ENCODE data around the gene GPR137B.
"Not testable (repeated sequence)": the region's sequence is repeated elsewhere in the genome, so short reads cannot be mapped to it uniquely, and the experiment has no call there.

GPR137B gene

DNA sequence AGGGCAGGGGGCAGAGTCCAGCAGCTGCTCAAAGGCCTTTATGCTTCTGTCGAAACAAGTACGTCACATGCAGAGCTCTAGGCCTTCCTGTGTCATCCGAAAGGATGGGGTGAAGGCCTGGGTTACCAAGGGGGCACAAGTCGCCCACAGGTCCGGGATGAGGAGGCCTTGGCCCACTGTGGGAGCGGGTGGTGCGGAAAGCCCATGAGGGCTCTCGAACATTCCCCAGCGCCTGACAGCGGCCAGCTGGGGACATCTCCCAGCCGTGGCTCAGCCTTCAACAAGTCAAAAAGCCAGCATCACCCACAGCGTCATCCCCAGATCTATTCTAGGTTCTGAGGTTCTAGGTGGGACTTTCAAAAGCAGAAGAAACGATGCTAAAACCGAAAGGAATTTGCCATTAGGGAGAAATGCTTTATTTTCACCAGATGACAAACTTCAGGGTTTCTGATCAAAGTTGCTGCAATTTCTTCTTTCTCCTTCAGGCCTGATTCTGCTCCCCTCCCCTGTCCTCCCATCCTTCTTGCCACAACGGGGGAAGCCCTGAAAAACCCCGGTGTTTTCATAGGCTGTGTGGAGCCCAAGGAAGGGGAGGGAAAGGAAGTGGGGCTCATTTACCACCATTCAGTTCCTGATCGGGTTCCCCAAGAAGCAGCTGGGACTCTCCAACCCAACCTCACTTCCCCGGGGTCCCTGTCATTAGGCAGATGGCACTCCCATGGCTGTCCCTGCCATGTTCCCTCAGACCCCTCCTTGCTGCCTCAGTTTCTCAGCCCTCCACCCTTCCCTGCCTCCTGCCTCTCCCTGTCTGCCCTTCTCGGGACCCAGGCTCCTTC is 17.6 kb downstream of the GPR137B start:
- DNase-seq: no peak

DNA sequence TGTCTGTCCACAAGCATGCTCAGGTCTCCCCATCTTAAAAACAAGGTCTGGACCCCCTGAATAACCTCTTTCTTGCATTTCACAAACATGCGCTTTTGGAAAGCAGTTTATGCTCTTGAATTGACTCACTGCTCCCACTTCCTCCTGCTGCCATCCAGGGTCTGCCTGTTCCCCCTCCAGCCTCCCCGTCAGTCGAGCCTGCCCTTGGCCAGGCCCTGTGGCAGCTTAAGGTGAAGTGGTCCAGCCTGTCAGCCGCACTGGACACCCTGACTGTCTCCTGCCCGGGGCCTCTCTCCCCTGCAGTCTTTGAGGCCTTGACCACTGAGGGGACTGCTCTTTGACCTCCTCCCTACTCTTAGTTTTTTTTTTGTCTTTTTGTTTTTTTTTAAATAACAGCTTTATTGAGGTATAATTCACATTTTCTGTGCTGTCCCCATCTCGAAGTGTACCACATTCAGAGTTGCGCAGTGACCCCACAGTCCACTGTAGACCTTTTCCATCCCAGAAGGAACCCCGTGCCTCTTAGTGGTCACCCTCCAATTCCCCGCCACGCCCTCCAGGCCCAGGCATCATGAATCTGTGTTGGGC is 18.3 kb downstream of the GPR137B start:
- no peak for DNase-seq

DNA sequence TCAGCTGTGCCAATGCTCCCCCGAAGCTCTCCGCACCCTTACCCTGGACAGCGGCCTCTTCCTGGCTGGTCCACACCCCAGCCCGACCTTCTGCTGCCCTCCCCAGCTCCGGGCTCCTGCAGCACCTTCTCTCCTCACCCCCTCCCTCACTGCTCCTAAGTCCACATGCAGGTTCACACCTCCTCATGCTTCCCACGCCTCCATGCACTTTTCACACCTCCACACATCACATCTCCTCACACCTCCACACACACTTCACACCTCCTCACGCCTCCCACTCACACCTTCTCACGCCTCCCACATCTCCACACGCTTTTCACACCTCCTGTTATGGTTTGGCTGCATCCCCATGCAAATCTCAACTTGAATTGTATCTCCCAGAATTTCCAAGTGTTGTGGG is 18.9 kb downstream of the GPR137B start:
- no peak for DNase-seq

DNA sequence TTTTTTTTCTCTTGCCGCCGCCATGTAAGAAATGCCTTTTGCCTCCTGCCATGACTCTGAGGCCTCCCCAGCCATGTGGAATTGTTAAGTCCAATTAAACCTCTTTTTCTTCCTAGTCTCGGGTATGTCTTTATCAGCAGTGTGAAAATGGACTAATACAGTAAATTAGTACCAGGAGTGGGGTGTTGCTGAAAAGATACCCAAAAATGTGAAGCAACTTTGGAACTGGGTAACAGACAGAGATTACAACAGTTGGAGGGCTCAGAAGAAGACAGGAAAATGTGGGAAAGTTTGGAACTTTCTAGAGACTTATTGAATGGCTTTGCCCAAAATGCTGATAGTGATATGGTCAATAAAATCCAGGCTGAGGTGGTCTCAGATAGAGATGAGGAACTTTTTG is 19.4 kb downstream of the GPR137B start:
- not testable (repeated sequence) for DNase-seq

DNA sequence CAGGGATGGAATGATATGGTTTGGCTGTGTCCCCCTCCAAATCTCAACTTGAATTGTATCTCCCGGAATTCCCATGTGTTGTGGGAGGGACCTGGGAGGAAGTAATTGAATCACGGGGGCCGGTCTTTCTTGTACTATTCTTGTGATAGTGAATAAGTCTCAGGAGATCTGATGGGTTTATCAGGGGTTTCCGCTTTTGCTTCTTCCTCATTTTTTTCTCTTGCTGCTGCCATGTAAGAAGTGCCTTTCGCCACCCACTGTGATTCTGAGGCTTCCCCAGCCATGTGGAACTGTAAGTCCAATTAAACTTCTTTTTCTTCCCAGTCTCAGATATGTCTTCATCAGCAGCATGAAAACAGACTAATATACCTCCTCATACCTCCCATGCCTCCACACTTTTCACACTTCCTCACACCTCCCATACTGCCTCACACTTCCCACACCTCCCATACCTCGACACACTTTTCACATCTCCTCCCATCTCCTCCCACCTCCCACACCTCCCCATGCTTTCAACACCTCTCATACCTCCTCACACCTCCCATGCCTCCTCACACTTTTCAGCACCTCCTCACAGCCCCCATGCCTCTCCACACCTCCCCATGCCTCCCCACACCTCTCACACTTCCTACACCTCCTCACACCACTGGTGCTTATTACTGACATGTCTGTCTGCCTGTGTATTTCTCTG is 21.3 kb downstream of the GPR137B start:
- DNase-seq: no peak

DNA sequence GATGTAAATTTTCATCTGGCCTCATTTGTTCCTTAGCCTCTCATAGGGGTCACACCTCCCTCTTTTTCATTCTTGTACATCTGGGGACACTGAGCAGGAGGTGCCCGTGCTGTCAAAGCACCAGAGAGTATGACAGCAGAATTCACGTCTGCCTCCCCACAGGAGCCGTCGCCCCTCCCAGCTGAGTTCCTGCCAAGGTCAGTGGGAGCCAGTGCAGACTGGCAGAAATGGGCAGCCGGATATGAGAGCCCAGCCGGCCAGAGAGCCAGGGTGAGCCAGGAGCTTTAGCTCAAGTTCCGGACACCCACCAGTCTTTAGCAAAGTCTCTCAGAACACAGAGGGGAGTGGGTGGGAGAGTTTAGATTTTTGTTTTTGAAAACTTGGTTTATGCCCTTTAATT is 21.9 kb downstream of the GPR137B start:
- DNase-seq: no peak

DNA sequence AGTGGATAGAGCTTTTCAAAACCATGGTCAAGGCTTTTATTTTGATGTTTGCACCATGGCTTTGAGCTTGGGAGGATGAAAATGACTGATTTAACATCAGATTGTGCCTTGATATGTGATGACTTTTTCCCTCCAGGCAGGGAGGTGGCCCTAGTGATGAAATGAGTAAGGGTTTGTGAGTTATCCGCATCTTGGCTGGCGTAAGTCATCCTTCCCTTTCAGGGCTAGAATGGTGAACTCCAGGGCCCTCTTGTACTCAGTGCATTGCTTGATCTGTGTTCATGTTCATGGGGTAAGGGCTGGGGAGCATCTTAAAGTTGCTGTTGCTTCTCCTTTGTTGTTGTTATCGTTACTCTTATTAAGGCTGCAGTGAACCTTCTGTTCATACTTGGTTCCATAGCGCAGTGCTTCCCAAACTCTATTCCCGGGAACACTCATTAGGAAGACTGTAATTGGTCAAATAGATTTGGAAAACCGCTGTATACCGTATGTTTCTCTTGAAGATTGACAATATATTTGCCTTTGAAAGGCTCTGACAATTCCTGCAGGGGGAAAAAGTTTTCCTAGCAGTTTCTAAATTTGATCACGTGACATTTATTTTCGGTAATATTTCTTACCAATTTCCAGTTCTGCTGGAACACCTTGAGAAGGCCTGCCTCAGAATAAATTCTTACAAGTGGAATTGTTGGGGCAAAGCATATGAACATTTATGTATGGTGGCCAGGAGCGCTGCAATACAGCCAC is 23.1 kb downstream of the GPR137B start:
- no peak for DNase-seq

DNA sequence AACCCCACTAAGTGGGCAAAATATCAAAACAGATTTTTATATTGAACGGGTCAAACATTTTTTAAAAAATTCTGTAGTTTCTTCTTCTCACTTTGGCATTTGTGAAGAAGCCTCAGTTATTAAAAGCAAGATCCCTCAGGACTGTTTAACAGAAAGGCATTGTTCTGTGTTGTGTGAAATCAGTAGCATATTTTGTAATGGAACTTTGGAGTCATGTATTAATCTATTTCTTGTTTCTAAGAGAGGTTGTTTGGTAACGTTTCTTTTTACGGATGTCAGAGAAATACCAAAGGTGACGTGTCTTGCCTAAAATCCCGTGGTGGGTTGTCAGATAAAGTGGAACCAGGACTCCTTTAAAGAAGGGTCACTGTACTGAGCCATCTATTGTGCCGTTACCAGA is 23.7 kb downstream of the GPR137B start:
- DNase-seq: no peak

DNA sequence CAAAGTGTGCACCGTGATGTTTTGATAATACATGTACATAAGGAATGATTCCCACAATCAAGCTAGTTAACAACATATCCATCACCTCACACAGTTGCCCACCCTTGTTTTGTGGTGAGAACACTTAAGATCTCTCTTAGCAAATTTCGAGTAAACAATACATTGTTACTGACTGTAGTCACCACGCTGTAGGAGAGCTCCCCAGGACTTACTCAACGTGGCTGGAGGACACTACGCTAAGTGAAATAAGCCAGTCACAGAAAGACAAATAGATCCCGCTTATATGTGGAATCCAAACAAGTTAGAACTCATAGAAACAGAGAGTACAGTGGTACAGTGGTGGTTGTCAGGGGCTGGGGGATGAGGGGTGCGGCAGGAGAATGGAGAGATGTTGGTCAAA is 24.8 kb downstream of the GPR137B start:
- no peak for DNase-seq

DNA sequence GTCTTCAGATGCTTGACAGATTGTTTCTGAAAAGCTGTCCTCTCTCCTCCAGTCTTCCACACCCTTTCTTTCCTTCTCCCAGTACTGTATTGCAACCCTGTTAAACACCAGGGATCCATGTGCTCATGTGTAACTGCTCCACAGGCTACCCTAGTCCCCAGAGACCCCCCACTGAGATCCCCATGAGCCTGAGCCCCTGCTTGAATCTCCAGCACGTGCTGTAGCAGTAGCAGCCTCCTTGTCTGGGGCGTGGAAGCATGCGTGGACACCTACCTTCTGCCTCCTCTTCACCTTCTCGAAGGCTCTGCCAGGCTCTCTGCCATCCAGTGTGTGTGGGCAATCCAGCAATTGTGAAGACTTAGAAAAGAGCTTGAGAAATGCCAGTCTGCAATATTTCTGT is 25.2 kb downstream of the GPR137B start:
- DNase-seq: no peak

DNA sequence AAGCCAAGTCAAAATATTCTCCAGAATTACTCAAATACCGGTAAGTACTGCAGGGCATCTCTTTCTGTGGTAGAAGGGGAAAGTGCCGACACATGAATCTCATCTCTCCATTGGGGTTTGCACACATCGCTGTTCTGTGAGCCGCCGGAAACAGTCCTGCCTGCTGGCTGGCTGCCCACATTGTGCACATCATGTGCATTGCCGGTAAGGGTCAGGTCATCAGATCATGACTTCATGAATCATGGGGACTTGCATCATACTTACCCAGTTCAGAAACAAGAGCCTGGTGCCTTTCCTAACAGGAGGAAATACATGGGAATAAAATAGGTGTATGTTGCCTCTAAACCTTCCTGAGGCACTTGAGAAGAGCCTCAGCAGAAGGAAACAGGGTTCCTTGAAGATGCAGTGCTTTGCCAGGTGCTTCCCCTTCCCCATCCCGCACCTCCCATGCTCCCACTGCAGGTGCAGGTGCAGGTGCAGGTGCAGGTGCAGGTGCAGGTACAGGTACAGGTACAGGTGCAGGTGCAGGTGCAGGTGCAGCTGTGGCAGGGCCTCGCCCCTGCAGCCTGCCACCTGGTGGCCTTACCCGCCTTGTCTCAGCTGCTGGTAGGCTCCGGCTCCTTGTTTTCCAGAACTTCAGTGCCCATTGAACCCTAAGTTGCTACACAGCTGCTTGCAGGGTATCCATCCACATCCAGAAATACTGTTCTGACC is 26.5 kb downstream of the GPR137B start:
- no peak for DNase-seq

DNA sequence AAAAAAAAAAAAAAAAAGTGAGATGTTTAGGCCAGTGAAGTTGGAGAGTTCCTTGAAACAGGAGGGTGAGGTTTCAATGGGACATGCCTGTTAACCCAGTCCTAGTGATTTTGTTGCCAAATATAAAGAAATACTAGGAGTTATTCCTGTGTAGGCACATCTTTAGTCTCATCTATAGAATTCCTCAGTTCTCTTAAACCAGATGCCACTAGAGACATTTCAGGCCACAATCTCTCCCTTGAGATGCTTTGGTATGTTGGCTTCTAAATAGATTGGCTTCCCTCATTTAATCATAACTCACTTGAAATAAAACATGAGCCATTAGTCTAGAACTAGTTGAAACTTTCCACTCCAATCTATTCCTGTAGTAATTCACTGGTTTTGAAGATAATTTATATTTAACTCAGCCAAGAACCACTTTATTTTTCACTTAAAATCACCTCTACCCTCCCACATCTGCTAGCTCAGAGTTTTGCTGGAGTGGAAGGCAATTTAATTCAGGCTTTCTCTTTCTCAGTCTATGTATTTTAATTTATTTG is 29.8 kb downstream of the GPR137B start:
- DNase-seq: no peak

DNA sequence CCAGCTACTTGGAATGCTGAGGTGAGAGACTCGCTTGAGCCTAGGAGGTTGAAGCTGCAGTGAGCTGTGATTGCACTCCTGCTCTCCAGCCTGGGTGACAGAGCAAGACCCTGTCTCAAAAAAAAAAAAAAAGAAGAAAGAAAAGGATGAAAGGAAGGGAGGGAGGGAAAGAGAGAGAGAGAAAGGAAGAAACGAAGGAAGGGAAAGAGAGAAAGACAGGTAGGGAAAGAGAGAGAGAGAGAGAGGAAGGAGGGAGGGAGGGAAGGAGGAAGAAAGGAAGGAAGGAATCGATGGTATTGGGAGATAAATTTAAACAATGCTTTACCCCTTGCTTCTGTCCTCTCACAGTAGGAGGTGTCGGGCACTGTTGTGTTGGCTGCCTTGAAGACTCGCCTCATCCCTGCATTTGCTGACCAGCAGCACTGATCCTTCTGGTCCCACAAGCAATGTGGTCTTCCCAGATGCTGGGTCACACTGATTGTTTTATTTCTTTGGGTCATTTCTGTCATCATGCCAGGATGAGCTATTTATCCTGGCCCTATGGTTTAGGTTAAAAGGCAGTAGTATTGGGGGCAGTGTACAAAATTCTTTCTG is 30.9 kb downstream of the GPR137B start:
- DNase-seq: no peak

DNA sequence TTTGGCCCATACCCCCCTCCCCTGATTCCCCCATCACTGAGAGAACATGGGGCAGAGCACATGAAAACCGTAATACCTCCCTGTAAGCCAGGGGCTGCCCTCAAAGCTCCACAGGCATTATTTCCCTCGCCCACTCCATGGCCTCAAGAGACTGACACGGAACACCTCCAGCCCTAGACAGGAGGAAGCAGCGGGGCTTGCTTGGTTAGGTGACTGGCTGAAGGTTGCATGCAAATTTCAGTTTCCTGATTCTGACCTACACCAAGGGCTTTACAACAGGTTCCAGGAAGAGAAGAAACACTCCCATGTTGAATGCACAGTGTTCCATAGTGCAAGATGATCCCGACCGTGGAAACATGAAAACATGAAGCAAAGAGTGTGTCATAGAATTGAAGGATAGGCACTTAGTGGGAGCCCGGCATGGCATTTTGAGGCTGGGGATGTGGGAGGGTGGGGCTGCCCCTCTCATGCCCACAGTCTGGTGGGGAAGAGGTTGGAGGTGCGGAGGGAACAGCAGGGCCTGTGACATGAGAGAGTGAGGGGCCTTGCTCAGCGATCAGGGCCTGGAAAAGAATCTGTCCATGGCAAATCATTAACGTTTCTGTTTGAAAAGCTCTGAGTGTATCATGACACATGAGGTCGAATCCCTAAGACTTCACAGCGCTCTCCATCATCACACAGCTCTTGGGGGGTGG is 33.5 kb downstream of the GPR137B start:
- no peak for DNase-seq

DNA sequence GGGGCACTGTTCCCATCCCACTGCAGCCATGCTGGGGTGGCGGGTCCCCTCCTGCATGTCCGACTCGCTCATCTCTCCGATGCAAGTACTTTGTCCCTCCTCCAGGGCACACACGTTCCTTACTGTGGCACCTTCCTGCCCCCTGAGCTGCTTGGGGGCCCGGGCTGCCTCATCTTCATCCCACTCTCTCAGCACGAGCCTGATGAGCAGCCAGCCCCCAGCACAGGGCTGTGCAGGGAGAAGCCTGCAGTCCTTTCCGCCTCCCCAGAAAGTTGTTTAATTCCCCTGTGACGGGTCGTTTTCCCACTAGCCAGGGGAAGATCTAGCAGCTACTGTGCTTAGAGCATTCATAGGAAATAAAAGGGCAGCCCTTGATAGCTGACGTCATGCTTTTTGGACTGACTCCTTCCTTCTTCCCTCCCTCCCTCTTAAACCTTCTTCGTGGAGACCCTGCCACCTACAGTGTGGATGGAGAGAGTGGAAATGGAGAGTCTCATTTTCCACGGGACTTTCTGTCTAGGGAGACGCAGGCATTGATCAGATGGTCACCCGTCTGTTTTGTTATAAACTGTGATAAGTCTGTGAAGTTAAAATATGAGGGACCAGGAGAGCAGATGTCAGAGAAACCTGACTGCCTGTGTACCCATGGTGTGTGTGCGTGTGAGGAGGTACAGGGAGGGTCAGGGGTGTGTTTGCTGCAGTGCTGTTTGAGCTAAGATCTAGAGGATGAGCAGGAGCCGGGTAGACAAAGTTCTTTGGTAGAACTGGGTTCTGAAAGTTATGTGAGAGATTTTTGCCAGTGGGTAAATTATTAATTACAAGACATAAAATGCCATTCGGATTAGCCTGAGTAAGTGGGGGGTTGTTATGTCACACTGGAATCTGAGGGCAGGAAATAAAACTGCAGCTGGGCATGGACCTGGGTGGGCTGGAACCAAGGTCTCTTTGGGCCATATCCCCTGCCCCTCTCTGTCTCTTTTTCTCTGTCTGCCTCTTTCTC is 34.3 kb downstream of the GPR137B start:
- DNase-seq: no peak

DNA sequence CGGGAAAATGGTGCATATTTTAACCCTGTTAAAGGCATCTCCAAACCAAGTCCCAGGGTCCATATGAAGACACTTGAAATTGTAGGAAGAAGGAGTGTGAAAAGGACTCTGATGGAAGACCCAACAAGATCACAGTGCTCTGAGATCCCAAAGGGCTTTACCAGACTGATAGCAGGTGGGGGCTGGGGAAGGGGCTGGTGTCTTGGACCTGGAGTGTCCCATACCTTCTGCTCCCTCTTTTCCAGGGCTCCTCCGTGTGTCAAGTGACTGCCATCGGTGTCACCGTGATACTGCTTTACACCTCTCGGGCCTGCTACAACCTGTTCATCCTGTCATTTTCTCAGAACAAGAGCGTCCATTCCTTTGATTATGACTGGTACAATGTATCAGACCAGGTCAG is 37.3 kb downstream of the GPR137B start:
- DNase-seq: no peak

DNA sequence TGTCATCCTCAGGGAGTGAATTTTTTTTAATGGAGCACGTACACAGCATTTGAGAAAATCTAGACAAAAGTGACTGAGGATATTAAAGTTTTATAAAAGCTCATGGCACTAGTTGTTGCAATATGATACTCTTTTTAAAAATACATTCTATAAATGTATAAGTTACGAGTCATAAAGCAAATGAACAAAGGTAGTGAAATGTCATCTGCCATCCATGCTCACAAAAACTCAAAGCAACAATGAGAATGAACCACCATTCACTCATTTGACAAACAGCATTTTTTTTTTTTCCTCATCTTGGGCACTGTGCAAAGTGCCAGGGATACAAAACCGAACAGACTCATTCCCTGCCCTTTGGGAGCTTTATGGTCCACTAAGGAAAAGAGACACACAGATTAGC is 38.7 kb downstream of the GPR137B start:
- DNase-seq: no peak

DNA sequence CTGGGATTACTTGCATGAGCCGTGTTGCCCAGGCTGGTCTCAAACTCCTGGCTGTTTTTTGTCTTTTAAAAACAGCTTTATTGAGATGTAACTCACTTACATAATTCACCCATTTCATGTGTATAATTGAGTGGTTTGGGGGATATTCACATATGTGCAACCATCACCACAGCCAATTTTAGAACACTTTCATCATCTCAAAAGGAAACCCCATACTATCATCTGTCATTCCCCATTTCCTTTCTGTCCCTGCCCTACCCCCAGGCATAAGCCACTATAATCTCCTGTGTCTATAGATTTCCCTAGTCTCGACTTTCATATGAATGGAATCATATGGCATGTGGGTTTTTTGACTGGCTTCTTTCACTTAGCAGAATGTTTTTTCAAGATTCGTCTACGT is 43.3 kb downstream of the GPR137B start:
- no peak for DNase-seq

DNA sequence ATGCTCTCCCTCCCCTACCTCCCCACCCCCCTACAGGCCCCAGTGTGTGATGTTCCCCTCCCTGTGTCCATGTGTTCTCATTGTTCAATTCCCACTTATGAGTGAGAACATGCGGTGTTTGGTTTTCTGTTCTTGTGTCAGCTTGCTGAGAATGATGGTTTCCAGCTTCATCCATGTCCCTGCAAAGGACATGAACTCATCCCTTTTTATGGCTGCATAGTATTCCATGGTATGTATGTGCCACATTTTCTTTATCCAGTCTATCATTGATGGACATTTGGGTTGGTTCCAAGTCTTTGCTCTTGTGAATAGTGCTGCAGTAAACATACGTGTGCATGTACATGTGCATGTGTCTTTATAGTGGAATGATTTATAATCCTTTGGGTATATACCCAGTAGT is 44.1 kb downstream of the GPR137B start:
- not testable (repeated sequence) for DNase-seq

Measured in amygdala (tissue), 56 donors.